SJCRH30 (cell line): ENCODE results near the gene ABCA7. TPM values are rescaled to one million over a fixed set of nuclear protein-coding genes. Genes with fewer than 3 reads are reported as not detected.

Source experiments
- DNase-seq, 2 experiments: peaks; one replicate each; pipeline ENCODE4 v3.0.0-alpha.2; 2015 to 2020
- H3K27ac ChIP-seq: fragments of 250-450 bp; sonication (Bioruptor Pico); 2 replicates; pipeline ENCODE4 v1.5.1; 2020; ENCODE audit warnings: mild to moderate bottlenecking, moderate library complexity
- H3K27me3 ChIP-seq: fragments of 250-450 bp; sonication (Bioruptor Pico); 2 replicates; pipeline ENCODE4 v1.5.1; 2020; ENCODE audit warnings: mild to moderate bottlenecking, moderate library complexity
- H3K36me3 ChIP-seq: fragments of 250-450 bp; sonication (Bioruptor Pico); 2 replicates; pipeline ENCODE4 v1.5.1; 2020; ENCODE audit warnings: mild to moderate bottlenecking, moderate library complexity
- H3K4me1 ChIP-seq: fragments of 250-450 bp; sonication (Bioruptor Pico); 2 replicates; pipeline ENCODE4 v1.5.1; 2020; ENCODE audit warnings: mild to moderate bottlenecking, moderate library complexity
- H3K4me3 ChIP-seq: fragments of 250-450 bp; sonication (Bioruptor Pico); 2 replicates; pipeline ENCODE4 v1.5.1; 2020; ENCODE audit warnings: mild to moderate bottlenecking, moderate library complexity
- H3K9me3 ChIP-seq: fragments of 250-450 bp; sonication (Bioruptor Pico); replicated peaks from 2 replicates; pipeline ENCODE4 v1.5.1; 2020; ENCODE audit warnings: mild to moderate bottlenecking, moderate library complexity
- total RNA-seq: library from RNA; depleted of rRNA; stranded (reverse); fragments of >200 nt; shearing (Covaris generic); gene quantifications from 2 replicates; pipeline ENCODE4 v1.2.3, GENCODE V29; 2014

ABCA7 gene
- total RNA-seq, 1 experiment from 2014 or later: 11.0 TPM

DNA sequence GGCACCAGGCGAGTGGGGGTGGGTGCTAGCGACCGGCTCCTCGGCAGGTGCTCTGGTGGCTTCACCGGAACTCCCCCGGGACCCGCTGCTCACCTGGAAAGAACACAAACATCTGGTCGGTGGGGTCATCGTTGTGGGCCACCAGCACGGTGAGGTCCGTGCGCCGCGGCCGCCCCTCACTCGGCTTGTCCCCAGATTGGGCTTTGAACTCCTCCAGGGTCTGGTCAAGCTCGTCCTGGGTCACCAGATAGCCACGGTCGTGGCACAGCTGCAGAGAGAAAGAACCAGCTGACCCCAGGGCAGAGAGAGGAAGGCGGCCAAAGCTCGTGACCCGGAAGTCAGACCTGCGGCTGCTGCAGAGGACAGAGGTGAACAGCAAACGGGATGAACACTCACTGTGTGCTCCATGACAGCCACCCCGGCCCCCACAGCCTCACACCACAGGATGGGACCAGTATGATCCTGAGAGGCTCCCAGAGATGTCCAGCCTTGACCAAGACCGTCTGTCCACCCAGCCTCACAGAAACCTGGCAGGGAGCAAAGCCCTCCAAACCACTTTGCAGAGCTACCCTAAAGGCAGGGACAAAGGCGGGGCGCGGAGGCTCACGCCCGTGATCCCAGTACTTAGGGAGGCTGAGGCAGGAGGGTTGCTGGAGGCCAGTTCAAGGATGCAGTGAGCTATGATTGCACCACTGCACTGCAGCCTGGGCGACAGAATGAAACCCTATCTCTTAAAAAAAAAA lies 54.1 kb downstream of the ABCA7 start:
- H3K9me3 ChIP-seq: no peaks in the 10 kb centered on the region
- peak overlapping the region; percentile 74 for H3K4me3 ChIP-seq
- no peaks in the 10 kb centered on the region for H3K27me3 ChIP-seq
- H3K27ac ChIP-seq: no peak overlapping the region
- H3K4me1 ChIP-seq: no peaks in the 10 kb centered on the region
- peaks cover 23% of the 10 kb centered on the region for H3K36me3 ChIP-seq
- no peak for DNase-seq

- Histone ChIP-seq H3K4me1 (no peaks in the 10 kb centered on the region), H3K9me3 (no peaks in the 10 kb centered on the region), H3K36me3 (peaks cover 23% of the 10 kb centered on the region), H3K27ac (peak overlapping the region; percentile 28; the same call in 1 of the 2 replicates), H3K4me3 (peak overlapping the region; percentile 74), H3K27me3 (no peaks in the 10 kb centered on the region)
- DNase-seq: no peak
Measured at GRCh38 chr19:1094655-1094977, 54.7 kb downstream of the ABCA7 start.

GRCh38 chr19:1094978-1095701 lies 55.2 kb downstream of the ABCA7 start, which contains the start of gene POLR2E:
Gene POLR2E (minus strand): TSS chr19:1095375. CDS start chr19:1095315, 60 bp downstream.
- Histone ChIP-seq H3K4me3 (peak within 1 kb of the TSS; percentile 74), H3K9me3 (no peaks in the 10 kb centered on the region), H3K27ac (peak within 1 kb of the TSS; percentile 28; the same call in 1 of the 2 replicates), H3K36me3 (peaks cover 23% of the 10 kb centered on the region), H3K4me1 (no peaks in the 10 kb centered on the region), H3K27me3 (no peaks in the 10 kb centered on the region)
- DNase-seq: peak; percentile 96 to 97

DNA sequence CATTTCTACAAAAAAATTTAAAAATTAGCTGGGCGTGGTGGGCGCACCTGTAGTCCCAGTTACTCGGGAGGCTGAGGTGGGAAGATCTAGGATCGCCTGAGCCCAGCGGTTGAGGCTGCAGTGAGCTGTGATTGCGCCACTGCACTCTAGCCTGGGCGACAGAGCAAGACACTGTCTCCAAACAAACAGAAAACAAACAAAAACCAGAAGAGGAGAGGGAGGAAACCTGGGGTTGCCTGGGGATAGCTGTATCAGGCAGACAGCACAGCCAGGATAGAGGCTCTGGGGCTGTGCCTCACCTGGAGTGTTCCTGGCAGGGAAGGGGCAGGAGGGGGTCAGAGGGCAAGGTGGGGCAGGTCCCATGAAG lies 57.9 kb downstream of the ABCA7 start:
- peaks cover 6% of the 10 kb centered on the region; the same call in 1 of the 2 replicates for H3K36me3 ChIP-seq
- no peaks in the 10 kb centered on the region for H3K27me3 ChIP-seq
- DNase-seq: no peak

DNA sequence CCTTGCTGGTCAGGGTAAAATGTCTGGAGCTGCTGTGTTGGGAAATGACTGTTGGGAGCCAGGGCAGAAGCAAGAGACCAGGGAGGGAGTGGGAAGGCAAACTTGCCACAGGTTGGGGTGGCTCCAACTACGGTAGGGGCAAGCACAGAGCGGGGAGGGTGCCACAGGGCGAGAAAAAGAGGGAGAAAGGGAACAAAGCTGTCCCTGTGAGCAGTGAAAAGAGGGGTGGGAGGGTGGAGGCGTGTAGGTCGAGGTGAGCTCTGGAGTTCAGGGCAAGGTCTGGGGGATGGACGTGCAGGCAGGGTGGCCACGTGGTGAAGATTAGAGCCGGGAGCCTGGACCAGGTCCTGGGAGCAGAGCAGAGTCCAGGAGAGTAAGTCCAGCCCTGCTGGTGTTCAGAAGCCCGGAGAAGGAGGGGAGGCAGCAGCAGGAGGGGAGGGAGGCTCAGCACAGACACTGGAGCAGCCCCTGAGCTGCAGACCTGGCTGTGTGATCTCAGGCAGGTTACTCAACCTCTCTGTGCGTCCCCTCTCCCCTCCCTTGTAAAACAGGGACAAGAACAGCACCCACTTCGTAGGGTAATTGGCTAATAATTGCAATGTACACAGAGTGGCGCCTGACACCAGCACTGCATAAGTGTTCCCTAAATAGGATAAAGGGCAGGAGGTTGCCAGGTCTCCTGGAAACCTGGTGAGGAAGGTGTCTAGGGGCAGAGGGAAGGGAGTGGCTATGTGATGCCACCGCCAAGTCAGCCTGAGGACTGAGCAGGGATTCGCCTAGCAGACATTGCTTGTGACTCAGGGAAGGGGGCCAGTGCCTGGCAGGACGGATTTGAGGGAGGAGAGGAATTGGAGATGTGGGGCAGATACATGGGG lies 58.5 kb downstream of the ABCA7 start:
- Histone ChIP-seq H3K4me1 (peaks cover 9% of the 10 kb centered on the region), H3K27me3 (no peaks in the 10 kb centered on the region), H3K4me3 (no peak overlapping the region), H3K36me3 (peaks cover 3% of the 10 kb centered on the region; the same call in 1 of the 2 replicates), H3K9me3 (no peaks in the 10 kb centered on the region), H3K27ac (no peak overlapping the region)
- no peak for DNase-seq

More for the DNA sequence above, 57.9 kb downstream of the ABCA7 start:
- H3K9me3 ChIP-seq: no peaks in the 10 kb centered on the region
- peaks cover 7% of the 10 kb centered on the region for H3K4me1 ChIP-seq
- H3K27ac ChIP-seq: no peak overlapping the region
- no peak overlapping the region for H3K4me3 ChIP-seq

DNA sequence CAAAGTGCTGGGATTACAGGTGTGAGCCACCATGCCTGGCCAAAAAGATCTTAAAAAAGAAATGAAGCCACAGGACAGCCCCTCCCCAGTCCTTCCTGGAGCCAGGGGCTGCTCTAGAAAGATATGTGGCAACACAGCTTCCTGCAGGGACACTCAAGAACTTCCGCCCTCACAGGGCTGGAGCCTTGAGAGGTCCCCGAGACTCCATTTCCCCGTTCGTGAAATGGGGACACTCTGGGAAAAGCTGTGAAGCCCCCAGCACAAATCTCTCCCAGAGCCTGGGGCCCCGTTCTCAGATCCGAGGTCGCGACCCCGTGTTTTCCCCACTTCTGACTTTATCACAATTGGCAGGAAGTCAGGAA lies 61.4 kb downstream of the ABCA7 start:
- no peaks in the 10 kb centered on the region for H3K27me3 ChIP-seq
- H3K27ac ChIP-seq: peak overlapping the region; percentile 58
- no peaks in the 10 kb centered on the region for H3K36me3 ChIP-seq
- peaks cover 11% of the 10 kb centered on the region for H3K4me1 ChIP-seq
- no peak for DNase-seq
- peak overlapping the region; percentile 20 for H3K4me3 ChIP-seq
- no peaks in the 10 kb centered on the region for H3K9me3 ChIP-seq

DNA sequence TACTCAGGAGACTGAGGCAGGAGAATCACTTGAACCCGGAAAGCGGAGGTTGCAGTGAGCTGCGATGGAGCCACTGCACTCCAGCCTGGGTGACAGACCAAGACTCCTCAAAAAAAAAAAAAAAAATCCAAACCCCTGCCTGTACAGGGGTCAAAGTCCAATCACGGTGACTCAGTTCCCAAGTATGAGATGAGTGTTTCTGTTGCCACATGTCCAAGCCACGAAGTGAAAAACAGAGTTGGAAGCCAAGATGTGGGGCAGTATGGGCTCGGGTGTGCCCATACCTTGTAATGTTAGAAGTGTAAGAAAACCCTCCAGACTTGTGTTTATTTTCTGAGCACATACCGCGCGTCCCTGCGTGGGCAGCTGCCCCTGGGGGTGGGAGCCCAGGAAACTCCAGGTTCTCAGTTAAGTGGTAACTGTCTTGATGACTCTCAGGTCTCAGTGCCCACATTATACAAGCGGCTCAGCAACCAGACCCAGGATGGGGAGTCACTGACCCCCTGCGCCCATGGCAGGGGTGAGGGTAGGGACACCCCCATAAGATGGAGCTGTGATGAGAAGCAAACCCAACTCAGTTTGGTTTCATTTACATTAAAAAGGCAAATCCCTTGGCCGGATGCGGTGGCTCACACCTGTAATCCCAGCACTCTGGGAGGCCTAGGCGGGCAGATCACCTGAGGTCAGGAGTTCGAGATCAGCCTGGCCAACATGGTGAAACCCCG lies 62.7 kb downstream of the ABCA7 start:
- no peak overlapping the region for H3K4me3 ChIP-seq
- peak overlapping the region; percentile 58; the same call in 1 of the 2 replicates for H3K27ac ChIP-seq
- DNase-seq: peak; percentile 70 to 74
- H3K9me3 ChIP-seq: no peaks in the 10 kb centered on the region
- peaks cover 11% of the 10 kb centered on the region for H3K4me1 ChIP-seq
- no peaks in the 10 kb centered on the region for H3K27me3 ChIP-seq
- peaks cover 4% of the 10 kb centered on the region for H3K36me3 ChIP-seq

- no peak for DNase-seq
- Histone ChIP-seq H3K4me3 (no peak overlapping the region), H3K4me1 (peaks cover 11% of the 10 kb centered on the region)
Measured at GRCh38 chr19:1103132-1103707, 63.3 kb downstream of the ABCA7 start.

GRCh38 chr19:1103708-1104310 lies 63.9 kb downstream of the ABCA7 start, which contains the start of gene GPX4:
Gene GPX4 (plus strand): TSS chr19:1103994. CDS start chr19:1104044, 50 bp downstream.
- Histone ChIP-seq H3K4me3 (peak within 1 kb of the TSS; percentile 81), H3K27ac (peak within 1 kb of the TSS; percentile 54; the same call in 1 of the 2 replicates), H3K4me1 (peaks cover 11% of the 10 kb centered on the region), H3K27me3 (no peaks in the 10 kb centered on the region), H3K36me3 (peaks cover 10% of the 10 kb centered on the region), H3K9me3 (no peaks in the 10 kb centered on the region)
- DNase-seq: peak; percentile 98 to 99

More at GRCh38 chr19:1103132-1103707, 63.3 kb downstream of the ABCA7 start:
- H3K9me3 ChIP-seq: no peaks in the 10 kb centered on the region
- H3K27ac ChIP-seq: no peak overlapping the region
- H3K27me3 ChIP-seq: no peaks in the 10 kb centered on the region
- peaks cover 7% of the 10 kb centered on the region for H3K36me3 ChIP-seq

DNA sequence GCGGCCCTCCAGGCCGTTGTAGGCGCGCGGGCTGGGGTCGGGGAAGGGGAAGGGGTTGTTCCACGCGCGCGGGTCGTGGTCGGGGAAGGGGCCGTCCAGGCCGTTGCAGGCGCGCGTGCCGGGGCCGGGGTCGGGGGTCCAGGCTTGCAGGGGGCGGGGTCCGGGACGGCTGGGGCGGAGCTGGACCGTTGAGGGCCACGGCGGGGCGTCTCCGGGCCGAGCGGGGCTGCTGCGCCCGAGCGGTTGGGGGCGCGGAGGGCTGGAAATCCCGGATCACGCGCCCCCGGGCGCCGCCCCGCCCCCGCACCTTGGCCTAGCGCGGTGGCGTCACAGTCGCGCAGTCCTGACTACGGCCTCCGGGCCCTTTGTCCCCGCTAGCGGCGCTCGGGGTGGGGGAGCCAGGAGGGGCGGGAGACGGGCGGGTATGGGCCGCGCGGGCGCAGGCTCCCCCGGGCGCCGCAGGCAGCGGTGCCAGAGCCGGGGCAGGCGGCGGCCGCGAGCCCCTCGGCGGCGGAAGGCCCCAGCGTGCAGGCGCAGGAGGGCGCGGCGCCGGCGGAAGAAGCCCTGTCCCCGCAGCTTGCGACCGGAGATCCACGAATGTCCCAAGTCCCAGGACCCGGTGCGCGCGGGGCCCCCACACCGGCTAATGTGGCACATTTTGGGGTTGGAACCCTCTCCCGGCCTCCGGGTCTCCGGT lies 64.6 kb downstream of the ABCA7 start:
- Histone ChIP-seq H3K4me3 (peak overlapping the region; percentile 81), H3K36me3 (peaks cover 15% of the 10 kb centered on the region), H3K27ac (peak overlapping the region; percentile 54; the same call in 1 of the 2 replicates), H3K4me1 (peaks cover 11% of the 10 kb centered on the region), H3K9me3 (no peaks in the 10 kb centered on the region), H3K27me3 (no peaks in the 10 kb centered on the region)
- peak; percentile 66 for DNase-seq

DNA sequence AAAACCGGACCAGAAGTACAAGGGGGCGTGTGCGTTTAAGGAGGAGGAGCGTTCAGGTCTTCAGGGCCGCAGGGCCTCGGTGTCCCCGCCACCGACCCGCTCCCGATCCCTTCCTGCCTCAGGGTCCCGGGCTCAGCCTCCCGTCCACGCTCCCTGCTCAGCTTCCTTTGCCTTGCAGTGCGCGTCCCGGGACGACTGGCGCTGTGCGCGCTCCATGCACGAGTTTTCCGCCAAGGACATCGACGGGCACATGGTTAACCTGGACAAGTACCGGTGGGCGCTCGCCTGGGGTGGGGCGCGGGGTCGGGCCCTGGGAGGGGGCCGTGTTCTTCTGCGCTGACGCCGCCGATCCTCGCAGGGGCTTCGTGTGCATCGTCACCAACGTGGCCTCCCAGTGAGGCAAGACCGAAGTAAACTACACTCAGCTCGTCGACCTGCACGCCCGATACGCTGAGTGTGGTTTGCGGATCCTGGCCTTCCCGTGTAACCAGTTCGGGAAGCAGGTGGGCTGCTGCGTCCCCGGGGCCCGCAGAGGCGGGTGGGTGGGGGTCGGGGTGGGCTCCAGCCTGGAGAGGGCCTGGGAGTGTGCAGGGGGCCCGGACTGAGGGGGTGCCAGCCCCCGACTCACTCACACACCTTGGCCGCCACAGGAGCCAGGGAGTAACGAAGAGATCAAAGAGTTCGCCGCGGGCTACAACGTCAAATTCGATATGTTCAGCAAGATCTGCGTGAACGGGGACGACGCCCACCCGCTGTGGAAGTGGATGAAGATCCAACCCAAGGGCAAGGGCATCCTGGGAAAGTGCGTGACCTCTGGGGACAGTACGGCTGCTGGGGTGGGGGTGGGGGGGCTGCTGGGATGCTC lies 65.3 kb downstream of the ABCA7 start:
- H3K27ac ChIP-seq: no peak overlapping the region
- DNase-seq: peak in 1 of 2 experiments; percentile 37
- H3K36me3 ChIP-seq: peaks cover 15% of the 10 kb centered on the region
- peaks cover 11% of the 10 kb centered on the region for H3K4me1 ChIP-seq
- peak overlapping the region; percentile 81 for H3K4me3 ChIP-seq
- H3K9me3 ChIP-seq: no peaks in the 10 kb centered on the region
- H3K27me3 ChIP-seq: no peaks in the 10 kb centered on the region
